Spleen (tissue), 11 donors: ENCODE data around the gene CLDND1. TPM values are rescaled to one million over a fixed set of nuclear protein-coding genes. Genes with fewer than 3 reads are reported as not detected.

Experiments
- DNase-seq: peaks from one replicate; pipeline ENCODE4 v3.0.0-alpha.2; 2020
- H3K27ac ChIP-seq, 8 donors: fragments of 200-600 bp; sonication (generic) in 7 of 8; 1 replicate in 4 of 8; 2 replicates in 4 of 8; pipeline versions ENCODE4 v1.5.0 to v1.8.0; 2016 to 2021; ENCODE audit warnings: inconsistent platforms in 4 of 8, mild to moderate bottlenecking in 4 of 8, moderate library complexity in 1 of 8
- H3K27me3 ChIP-seq, 7 donors: fragments of 200-600 bp; sonication (generic) in 6 of 7; replicated peaks in 1 of 7; 1 replicate in 4 of 7; 2 replicates in 3 of 7; pipeline versions ENCODE4 v1.5.0 to v1.8.0; 2016 to 2021; ENCODE audit warnings: inconsistent platforms in 3 of 7, mild to moderate bottlenecking in 1 of 7
- H3K36me3 ChIP-seq, 6 donors: fragments of 200-600 bp; sonication (generic) in 5 of 6; 1 replicate in 4 of 6; 2 replicates in 2 of 6; pipeline versions ENCODE4 v1.5.0 to v1.8.0; 2016 to 2021; ENCODE audit warnings: inconsistent platforms in 2 of 6
- H3K4me1 ChIP-seq, 6 donors: fragments of 200-600 bp; sonication (generic) in 5 of 6; 1 replicate in 3 of 6; 2 replicates in 3 of 6; pipeline versions ENCODE4 v1.5.0 to v1.8.0; 2016 to 2021; ENCODE audit warnings: inconsistent platforms in 3 of 6
- H3K4me3 ChIP-seq, 8 donors: fragments of 200-600 bp; sonication (generic) in 7 of 8; 1 replicate in 4 of 8; 2 replicates in 4 of 8; pipeline versions ENCODE4 v1.5.0 to v1.8.0; 2016 to 2021; ENCODE audit warnings: inconsistent platforms in 4 of 8, mild to moderate bottlenecking in 4 of 8, moderate library complexity in 2 of 8
- H3K9me3 ChIP-seq, 8 donors: fragments of 200-600 bp; sonication (generic) in 7 of 8; 1 replicate in 4 of 8; 2 replicates in 4 of 8; pipeline versions ENCODE4 v1.5.0 to v1.8.0; 2016 to 2021; ENCODE audit warnings: inconsistent platforms in 4 of 8
- POLR2A ChIP-seq, 3 donors: fragments of 450-650 bp; IDR thresholded peaks; one replicate each; pipeline ENCODE4 v1.5.1; 2017; ENCODE audit warnings: antibody characterized with exemption in 3 of 3, mild to moderate bottlenecking in 1 of 3
- POLR2AphosphoS5 ChIP-seq, 3 donors: sonication (generic); formaldehyde crosslinking; IDR thresholded peaks; one replicate each; pipeline ENCODE4 v1.5.1; 2017; ENCODE audit warnings: antibody characterized with exemption in 3 of 3
- WGBS, 5 donors: extraction: QIAGEN DNeasy Blood & Tissue Kit in 3 of 5; methylation state at CpG; one replicate each; pipeline versions ENCODE4 v1.1.5 to v1.1.7; 2013 to 2018; 5-methylcytosine and 5-hydroxymethylcytosine counted together
- intact Hi-C: fragments of 100-400 bp; cut with DNase I; formaldehyde crosslinking; loops from one replicate; pipeline ENCODE4 v1.15.0; 2023; ENCODE audit warnings: low total_unique reads
- polyA plus RNA-seq, 3 donors: library from polyadenylated mRNA; stranded (reverse); fragments of 200-250 nt; gene quantifications; one replicate each; pipeline ENCODE4 v1.2.1, GENCODE V29; 2013
- total RNA-seq, 7 donors: library from RNA; depleted of rRNA in 3 of 7; stranded (reverse); fragments of >200 nt in 3 of 7; fragmentation: NEBNext Ultra II Directional in 4 of 7; extraction: Animal tissue kit (Norgen Biotek cat#: 25700) in 4 of 7; gene quantifications; one replicate each; pipeline versions ENCODE4 v1.1.0 to v1.2.1, GENCODE V29; 2016 to 2021
- TF ChIP-seq, protein P1 (sequence below), 11 experiments: fragments of 200-600 bp in 7 of 11; fragments of 450-650 bp in 4 of 11; sonication (generic) in 4 of 11; IDR thresholded peaks in 8 of 11; conservative IDR thresholded peaks in 3 of 11; 1 replicate in 7 of 11; 2 replicates in 4 of 11; pipeline versions ENCODE4 v1.4.0 to v1.8.0; 2016 to 2021; ENCODE audit warnings: antibody characterized with exemption in 11 of 11, inconsistent platforms in 4 of 11, mild to moderate bottlenecking in 1 of 11
- donor health status: healthy with polysubstance abuse.
- donor health status: DM: no; HTN: no; CAD: no; lungs with moderate emphysema.
- donor health status: DM: no; HTN: no; CAD: no.
- donor health status: Bipolar disorder and iron deficiency.
- donor health status: healthy.
- donor health status: DM: no; HTN: no; CAD: no.
- donor health status: DM: yes; HTN: yes; CAD: no.

Gene CLDND1
- total and polyA plus RNA-seq, 10 donors: 26.1 to 174 (median 95.6) TPM

DNA sequence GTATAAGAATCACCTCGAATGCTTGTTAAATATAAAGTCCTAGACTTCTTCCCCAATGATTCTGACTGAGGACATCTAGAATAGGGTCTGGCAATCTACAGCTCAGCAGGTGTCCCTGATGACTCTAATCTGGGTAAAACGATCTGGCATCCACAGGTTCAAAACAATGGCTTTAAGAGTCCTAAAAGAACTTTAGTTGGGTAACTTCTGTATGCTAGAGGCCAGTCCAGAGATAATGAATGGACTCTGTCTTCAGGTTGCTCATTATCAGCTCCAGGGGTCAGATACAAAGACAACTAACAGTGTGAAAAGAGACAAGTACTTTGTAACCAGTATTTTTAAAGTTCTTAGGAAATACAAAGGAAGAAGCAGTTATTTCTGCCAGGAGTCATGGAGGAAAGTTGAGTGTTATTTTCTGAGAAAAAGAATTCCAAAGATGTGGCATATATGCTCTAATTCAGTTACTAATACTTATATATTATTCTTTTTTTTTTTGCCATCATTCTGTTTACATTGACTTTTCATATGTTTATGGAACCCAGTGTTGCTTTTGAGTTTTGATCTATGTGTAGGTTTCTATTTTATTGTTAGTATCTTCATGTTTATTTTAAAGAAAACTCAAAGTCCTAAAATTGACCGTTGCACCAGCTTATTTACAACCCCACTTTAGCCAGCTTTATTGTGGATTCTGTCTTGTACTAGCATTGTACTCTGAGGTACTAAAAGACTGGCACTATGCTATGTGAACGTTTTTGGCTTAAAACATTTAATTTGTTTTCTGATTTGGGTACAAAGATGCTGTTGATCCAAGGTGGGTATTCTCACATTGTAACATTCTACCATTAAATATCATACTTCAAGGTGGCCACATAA, 6.0 kb upstream of the CLDND1 start:
- WGBS, 5 donors: 53 to 75% (median 68%) methylated on average over 4 of the region's 4 CpGs
- DNase-seq: no peak
- Histone ChIP-seq H3K9me3 (no peaks in the 10 kb centered on the region), H3K4me3 (no peak overlapping the region), H3K27ac (no peak overlapping the region), H3K4me1 (no peaks in the 10 kb centered on the region), H3K36me3 (no peaks in the 10 kb centered on the region), H3K27me3 (no peaks in the 10 kb centered on the region)
- intact Hi-C loops: no loop called here
- TF ChIP-seq POLR2AphosphoS5 (IDR thresholded peaks at IDR 0.05): no peak
- TF ChIP-seq POLR2A (IDR thresholded peaks at IDR 0.05): no peak
- TF ChIP-seq, protein P1, sequence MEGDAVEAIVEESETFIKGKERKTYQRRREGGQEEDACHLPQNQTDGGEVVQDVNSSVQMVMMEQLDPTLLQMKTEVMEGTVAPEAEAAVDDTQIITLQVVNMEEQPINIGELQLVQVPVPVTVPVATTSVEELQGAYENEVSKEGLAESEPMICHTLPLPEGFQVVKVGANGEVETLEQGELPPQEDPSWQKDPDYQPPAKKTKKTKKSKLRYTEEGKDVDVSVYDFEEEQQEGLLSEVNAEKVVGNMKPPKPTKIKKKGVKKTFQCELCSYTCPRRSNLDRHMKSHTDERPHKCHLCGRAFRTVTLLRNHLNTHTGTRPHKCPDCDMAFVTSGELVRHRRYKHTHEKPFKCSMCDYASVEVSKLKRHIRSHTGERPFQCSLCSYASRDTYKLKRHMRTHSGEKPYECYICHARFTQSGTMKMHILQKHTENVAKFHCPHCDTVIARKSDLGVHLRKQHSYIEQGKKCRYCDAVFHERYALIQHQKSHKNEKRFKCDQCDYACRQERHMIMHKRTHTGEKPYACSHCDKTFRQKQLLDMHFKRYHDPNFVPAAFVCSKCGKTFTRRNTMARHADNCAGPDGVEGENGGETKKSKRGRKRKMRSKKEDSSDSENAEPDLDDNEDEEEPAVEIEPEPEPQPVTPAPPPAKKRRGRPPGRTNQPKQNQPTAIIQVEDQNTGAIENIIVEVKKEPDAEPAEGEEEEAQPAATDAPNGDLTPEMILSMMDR (IDR thresholded peaks at IDR 0.05 in 8 of 11, conservative IDR thresholded peaks at IDR 0.05 in 3 of 11): no peak

DNA sequence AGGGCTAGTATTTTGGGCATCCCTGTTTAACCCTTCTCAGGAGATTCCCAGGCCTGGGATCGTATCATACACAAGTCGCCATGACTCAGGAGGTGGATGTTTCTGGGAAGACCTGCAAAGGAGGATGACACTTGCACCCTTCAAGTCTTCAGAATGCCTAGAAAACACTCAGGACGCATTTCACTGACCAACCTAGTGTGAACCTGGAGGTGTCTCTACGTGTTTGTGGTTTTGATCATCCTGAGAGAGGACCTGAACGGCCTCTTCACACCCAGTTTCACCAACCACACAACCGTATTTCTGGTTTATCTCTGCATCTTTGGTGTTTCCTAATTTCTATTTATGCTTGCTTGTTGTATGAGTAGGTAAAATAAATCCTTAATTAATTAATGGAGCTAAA, 2.8 kb upstream of the CLDND1 start:
- H3K4me1 ChIP-seq: peaks cover 8 to 24% (median 17%) of the 10 kb centered on the region in 6 donors
- TF ChIP-seq, protein P1 (IDR thresholded peaks at IDR 0.05 in 8 of 11, conservative IDR thresholded peaks at IDR 0.05 in 3 of 11): no peak
- TF ChIP-seq POLR2AphosphoS5 (IDR thresholded peaks at IDR 0.05) (no peak), POLR2A (IDR thresholded peaks at IDR 0.05) (no peak)
- H3K27me3 ChIP-seq: no peaks in the 10 kb centered on the region
- WGBS, 5 donors: 68 to 75% (median 69%) methylated on average over 5 to 6 of the region's 6 CpGs
- no peak overlapping the region for H3K27ac ChIP-seq
- DNase-seq: no peak
- intact Hi-C loops: no loop called here
- H3K9me3 ChIP-seq: no peaks in the 10 kb centered on the region
- H3K36me3 ChIP-seq: peaks cover 0 to 8% (median 0%) of the 10 kb centered on the region in 6 donors
- H3K4me3 ChIP-seq: no peak overlapping the region

DNA sequence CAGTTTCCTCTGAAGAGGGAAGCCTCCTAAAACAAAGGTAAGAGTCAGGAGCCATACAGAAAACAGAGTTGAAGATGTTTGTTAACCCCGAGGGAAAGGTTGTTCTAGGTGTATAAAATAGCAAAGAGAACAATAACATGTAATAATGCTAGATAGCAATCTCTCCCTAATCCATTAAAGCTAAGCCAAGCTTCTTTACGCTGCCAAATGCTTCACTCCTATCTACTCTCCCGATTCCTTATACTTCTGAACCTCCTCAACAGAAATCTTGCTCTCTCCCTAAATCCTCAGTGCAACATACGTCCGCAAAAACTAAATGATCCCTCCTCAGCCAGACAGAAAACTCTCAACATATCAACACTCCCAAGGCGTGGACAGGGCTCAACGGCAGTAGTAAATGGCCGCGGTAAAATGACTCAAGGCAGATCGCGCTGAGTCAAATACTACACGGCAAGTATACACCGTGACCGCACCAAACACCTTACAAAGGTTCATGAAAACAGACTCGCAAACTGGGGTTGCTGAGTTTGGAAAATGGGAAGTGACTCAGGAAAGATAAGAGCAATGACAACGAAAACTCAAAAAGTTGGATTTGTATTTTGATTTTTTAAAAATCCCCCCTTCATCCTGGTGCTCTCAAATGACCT, 682 bp downstream of the CLDND1 start:
- H3K9me3 ChIP-seq: no peaks in the 10 kb centered on the region
- peaks cover 14 to 53% (median 29%) of the 10 kb centered on the region in 6 donors for H3K4me1 ChIP-seq
- no peak for TF ChIP-seq POLR2A (IDR thresholded peaks at IDR 0.05)
- TF ChIP-seq, protein P1 (IDR thresholded peaks at IDR 0.05 in 8 of 11, conservative IDR thresholded peaks at IDR 0.05 in 3 of 11): no peak
- no peak for TF ChIP-seq POLR2AphosphoS5 (IDR thresholded peaks at IDR 0.05)
- H3K36me3 ChIP-seq: peaks cover 0 to 41% (median 15%) of the 10 kb centered on the region in 6 donors
- 0 to 1% (median 1%) methylated on average over 16 of the region's 16 CpGs for WGBS, 5 donors
- peak overlapping the region; percentile 59 to 82 (median 73) for H3K4me3 ChIP-seq
- H3K27ac ChIP-seq: peak overlapping the region; percentile 90 to 97 (median 94)
- DNase-seq: peak; percentile 78
- H3K27me3 ChIP-seq: no peaks in the 10 kb centered on the region
- intact Hi-C loops: no loop called here

DNA sequence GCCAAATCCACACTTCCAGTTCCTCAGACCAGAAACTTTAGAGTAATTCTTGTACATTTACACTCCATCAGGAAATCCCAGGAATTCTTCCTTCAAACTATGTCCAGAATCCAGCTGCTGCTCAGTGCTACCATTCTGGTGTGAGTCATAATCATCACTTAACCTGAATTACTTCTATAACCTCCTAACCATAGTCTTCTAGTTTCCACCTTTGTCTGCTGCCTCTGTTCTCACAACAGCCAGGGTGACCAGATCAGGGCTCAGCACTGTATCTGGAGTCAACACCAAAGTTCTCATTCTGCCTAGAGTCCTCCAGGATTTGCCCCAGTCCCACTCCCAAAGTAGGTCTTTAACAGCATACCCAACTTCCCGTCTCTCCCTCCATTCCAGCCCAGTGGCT, 3.4 kb downstream of the CLDND1 start:
- Histone ChIP-seq H3K4me3 (no peak overlapping the region), H3K4me1 (peaks cover 14 to 53% (median 29%) of the 10 kb centered on the region in 6 donors), H3K9me3 (no peaks in the 10 kb centered on the region), H3K36me3 (peaks cover 0 to 68% (median 27%) of the 10 kb centered on the region in 6 donors), H3K27me3 (no peaks in the 10 kb centered on the region), H3K27ac (no peak overlapping the region)
- 0 to 100% (median 94%) methylated on average over 1 of the region's 1 CpG for WGBS, 5 donors
- TF ChIP-seq, protein P1 (IDR thresholded peaks at IDR 0.05 in 8 of 11, conservative IDR thresholded peaks at IDR 0.05 in 3 of 11): no peak
- TF ChIP-seq POLR2AphosphoS5 (IDR thresholded peaks at IDR 0.05) (no peak), POLR2A (IDR thresholded peaks at IDR 0.05) (no peak)
- intact Hi-C loops: no loop called here
- no peak for DNase-seq
